Parathyroid adenoma (tissue), 2 donors: ENCODE data around the gene OR52K2.

Experiments
- H2AFZ ChIP-seq: fragments of 300-600 bp; sonication (generic); one replicate; pipeline ENCODE4 v1.7.0; 2017; ENCODE audit warnings: antibody characterized with exemption, mild to moderate bottlenecking
- H3K27ac ChIP-seq: fragments of 300-600 bp; sonication (generic); one replicate; pipeline ENCODE4 v1.7.0; 2017
- H3K27me3 ChIP-seq: fragments of 300-600 bp; sonication (generic); one replicate; pipeline ENCODE4 v1.7.0; 2017; ENCODE audit warnings: low read length; ENCODE audit not compliant: control insufficient read depth, insufficient read depth
- H3K36me3 ChIP-seq: fragments of 300-600 bp; sonication (generic); one replicate; pipeline ENCODE4 v1.7.0; 2017; ENCODE audit warnings: low read length; ENCODE audit not compliant: control insufficient read depth, insufficient read depth
- H3K4me1 ChIP-seq: fragments of 300-600 bp; sonication (generic); one replicate; pipeline ENCODE4 v1.7.0; 2017; ENCODE audit warnings: control low read depth
- H3K4me2 ChIP-seq: fragments of 300-600 bp; sonication (generic); one replicate; pipeline ENCODE4 v1.7.0; 2017; ENCODE audit warnings: low read length
- H3K4me3 ChIP-seq: fragments of 300-600 bp; sonication (generic); one replicate; pipeline ENCODE4 v1.7.0; 2017; ENCODE audit warnings: low read depth, low read length
- H3K79me2 ChIP-seq: fragments of 300-600 bp; sonication (generic); one replicate; pipeline ENCODE4 v1.7.0; 2017; ENCODE audit warnings: control low read depth
- H3K9ac ChIP-seq: fragments of 300-600 bp; sonication (generic); one replicate; pipeline ENCODE4 v1.7.0; 2017; ENCODE audit warnings: mild to moderate bottlenecking
- H3K9me3 ChIP-seq: fragments of 300-600 bp; sonication (generic); one replicate; pipeline ENCODE4 v1.7.0; 2017; ENCODE audit warnings: low read length; ENCODE audit not compliant: control insufficient read depth
- CTCF ChIP-seq: fragments of 300-600 bp; sonication (generic); IDR thresholded peaks from one replicate; pipeline ENCODE4 v1.7.0; 2017; ENCODE audit warnings: antibody characterized with exemption, mild to moderate bottlenecking
- donor health status: primary hyperparathyroidism.

OR52K2 gene

GRCh38 chr11:4495986-4496385, 46.9 kb downstream of the OR52K2 start:
- TF ChIP-seq CTCF = no peak
- Histone ChIP-seq H3K4me2 (no peak overlapping the region), H3K27ac (no peak overlapping the region), H3K79me2 (no peaks in the 10 kb centered on the region), H3K9me3 (no peaks in the 10 kb centered on the region), H3K9ac (no peak overlapping the region), H2AFZ (no peak overlapping the region), H3K27me3 (no peaks in the 10 kb centered on the region), H3K4me1 (no peaks in the 10 kb centered on the region), H3K36me3 (no peaks in the 10 kb centered on the region), H3K4me3 (no peak overlapping the region)

GRCh38 chr11:4496557-4497248, 47.6 kb downstream of the OR52K2 start:
- no peak overlapping the region for H3K27ac ChIP-seq
- H3K9ac ChIP-seq = no peak overlapping the region
- no peak overlapping the region for H3K4me3 ChIP-seq
- H3K36me3 ChIP-seq = no peaks in the 10 kb centered on the region
- H3K4me1 ChIP-seq = no peaks in the 10 kb centered on the region
- no peak overlapping the region for H3K4me2 ChIP-seq
- TF ChIP-seq CTCF = no peak
- no peaks in the 10 kb centered on the region for H3K9me3 ChIP-seq
- no peak overlapping the region for H2AFZ ChIP-seq
- no peaks in the 10 kb centered on the region for H3K79me2 ChIP-seq
- no peaks in the 10 kb centered on the region for H3K27me3 ChIP-seq
